Uterus (tissue), 2 donors: ENCODE data around the gene PPY.

Source experiments
- POLR2A ChIP-seq, 2 donors: fragments of 450-650 bp; IDR thresholded peaks; one replicate each; pipeline ENCODE4 v1.6.1; 2016; ENCODE audit warnings: antibody characterized with exemption in 2 of 2, mild to moderate bottlenecking in 1 of 2, moderate library complexity in 1 of 2
- TF ChIP-seq, protein P1 (sequence below), 4 experiments: fragments of 200-600 bp in 2 of 4; fragments of 450-650 bp in 2 of 4; sonication (generic) in 2 of 4; IDR thresholded peaks; one replicate each; pipeline ENCODE4 v1.5.1; 2016 to 2019; ENCODE audit warnings: antibody characterized with exemption in 4 of 4, mild to moderate bottlenecking in 2 of 4, moderate library complexity in 1 of 4

DNA sequence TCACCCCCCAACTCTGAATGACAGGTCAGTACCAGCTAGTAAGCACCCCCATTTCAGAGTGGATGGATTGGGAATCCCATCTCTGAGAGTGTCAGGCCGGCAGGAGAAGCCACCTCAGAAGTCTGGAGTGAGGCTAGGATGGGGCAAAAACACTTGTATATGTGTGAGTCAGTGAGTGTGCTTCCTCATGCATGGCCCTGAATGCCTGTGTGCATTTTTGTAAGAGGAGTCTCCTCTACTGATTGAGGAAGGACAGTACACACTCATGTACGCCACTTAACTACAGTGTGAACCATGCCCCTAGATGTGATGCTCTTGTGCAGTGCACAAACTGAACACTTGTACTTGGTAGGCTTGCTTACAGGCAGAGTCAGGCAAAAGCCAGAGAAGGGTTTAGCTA is 39.9 kb upstream of the PPY start:
- TF ChIP-seq, protein P1, sequence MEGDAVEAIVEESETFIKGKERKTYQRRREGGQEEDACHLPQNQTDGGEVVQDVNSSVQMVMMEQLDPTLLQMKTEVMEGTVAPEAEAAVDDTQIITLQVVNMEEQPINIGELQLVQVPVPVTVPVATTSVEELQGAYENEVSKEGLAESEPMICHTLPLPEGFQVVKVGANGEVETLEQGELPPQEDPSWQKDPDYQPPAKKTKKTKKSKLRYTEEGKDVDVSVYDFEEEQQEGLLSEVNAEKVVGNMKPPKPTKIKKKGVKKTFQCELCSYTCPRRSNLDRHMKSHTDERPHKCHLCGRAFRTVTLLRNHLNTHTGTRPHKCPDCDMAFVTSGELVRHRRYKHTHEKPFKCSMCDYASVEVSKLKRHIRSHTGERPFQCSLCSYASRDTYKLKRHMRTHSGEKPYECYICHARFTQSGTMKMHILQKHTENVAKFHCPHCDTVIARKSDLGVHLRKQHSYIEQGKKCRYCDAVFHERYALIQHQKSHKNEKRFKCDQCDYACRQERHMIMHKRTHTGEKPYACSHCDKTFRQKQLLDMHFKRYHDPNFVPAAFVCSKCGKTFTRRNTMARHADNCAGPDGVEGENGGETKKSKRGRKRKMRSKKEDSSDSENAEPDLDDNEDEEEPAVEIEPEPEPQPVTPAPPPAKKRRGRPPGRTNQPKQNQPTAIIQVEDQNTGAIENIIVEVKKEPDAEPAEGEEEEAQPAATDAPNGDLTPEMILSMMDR (IDR thresholded peaks at IDR 0.05) = no peak
- no peak for TF ChIP-seq POLR2A (IDR thresholded peaks at IDR 0.05)
